ENCODE data around the gene BTD.

The BTD gene

DNA sequence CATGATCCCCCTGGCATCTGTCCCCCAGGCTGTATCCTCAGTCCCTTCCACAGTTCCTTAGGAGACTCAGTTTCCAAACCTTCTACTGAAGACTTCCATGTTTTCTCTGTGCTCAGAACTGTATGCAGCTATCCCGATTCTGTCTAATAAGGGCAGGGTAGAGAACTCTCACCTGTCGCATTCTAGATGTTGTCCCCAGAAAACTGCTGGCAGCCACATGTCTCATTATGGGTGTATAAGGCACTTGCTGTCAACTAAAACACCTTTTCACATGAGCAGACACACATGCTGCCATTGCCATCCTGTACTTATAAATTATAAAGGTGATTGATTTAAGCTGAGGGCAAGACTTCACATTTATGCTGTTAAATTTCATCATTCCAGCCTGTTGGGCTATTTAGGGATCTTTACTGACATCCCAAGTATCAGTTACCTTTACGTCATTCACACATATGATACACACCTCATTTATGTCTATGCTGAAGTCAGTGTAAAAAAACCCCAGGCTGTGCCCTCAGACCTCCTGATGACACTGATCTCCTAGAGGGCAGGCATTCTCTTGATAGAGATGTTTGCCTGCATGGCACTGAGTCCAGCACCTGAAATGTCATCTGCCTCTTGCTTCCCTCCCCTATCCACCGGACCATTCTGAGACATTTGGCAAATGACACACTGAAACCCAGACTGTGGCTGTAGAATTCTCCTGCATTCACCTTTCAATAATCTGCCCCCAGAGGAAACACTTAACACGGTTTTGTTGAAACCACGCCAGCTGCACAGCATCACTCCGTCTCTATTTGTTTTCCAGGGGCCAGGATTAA lies 35.8 kb downstream of the BTD start:
- no peak for DNase-seq (ENCODE audit: low spot score)

- no peak for DNase-seq (ENCODE audit: low spot score)
Observed at GRCh38 chr3:15638193-15638890, 36.8 kb downstream of the BTD start.

DNA sequence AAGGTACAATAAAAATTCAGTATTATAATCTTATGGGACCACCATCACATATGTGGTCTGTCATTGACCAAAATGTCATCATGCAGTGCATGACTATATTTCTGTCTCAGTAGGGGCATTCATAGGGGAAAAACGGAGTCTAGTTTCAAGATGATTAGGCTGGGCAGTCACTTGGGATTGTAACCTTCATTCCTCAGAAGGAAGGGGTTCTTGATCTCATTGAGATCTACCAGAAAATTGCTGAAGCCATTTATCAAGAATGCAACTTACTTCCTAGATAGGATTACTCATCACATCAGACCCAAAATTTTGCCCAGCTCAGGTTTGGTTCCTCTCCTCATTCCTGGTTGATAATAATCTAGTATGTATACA lies 37.3 kb downstream of the BTD start:
- no peak for DNase-seq (ENCODE audit: low spot score)

GRCh38 chr3:15645246-15645645 lies 43.7 kb downstream of the BTD start:
- no peak for DNase-seq (ENCODE audit: low spot score)

GRCh38 chr3:15645740-15646501 lies 44.4 kb downstream of the BTD start:
- no peak for DNase-seq (ENCODE audit: low spot score)

DNA sequence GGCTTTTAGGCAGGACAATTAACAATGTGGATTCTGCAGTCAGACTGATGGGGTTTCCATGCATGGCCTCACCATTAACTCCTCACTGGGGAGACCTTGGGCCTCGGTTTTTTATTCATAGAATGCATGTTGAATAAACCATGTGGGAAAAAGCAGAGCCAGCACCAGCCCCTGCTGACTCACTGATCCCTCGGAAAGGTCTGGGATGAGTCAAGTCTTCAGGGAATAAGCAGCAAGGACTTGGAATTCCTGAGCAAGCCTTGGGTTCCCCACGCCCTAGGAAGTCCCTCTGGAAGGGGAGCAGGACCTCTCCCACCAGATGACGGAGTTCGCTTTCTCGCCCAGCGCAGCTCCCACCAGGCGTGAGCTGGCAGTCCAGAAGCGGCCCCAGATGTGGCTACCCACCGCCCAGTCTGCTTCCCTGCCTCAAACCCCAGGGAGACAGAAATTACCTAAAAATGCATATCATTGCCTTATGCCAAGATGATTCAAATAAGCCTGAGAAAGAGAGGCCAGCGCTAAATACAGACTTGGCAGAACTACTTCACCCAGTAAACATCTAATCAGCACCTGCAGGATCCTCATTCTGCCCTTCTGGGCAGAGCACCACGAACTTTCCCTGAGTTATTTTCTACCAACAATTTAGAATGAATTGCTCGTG lies 45.4 kb downstream of the BTD start:
- no peak for DNase-seq (ENCODE audit: low spot score)

- DNase-seq (ENCODE audit: low spot score) = peak; percentile 72
Observed at GRCh38 chr3:15647611-15648167, 46.1 kb downstream of the BTD start.

DNA sequence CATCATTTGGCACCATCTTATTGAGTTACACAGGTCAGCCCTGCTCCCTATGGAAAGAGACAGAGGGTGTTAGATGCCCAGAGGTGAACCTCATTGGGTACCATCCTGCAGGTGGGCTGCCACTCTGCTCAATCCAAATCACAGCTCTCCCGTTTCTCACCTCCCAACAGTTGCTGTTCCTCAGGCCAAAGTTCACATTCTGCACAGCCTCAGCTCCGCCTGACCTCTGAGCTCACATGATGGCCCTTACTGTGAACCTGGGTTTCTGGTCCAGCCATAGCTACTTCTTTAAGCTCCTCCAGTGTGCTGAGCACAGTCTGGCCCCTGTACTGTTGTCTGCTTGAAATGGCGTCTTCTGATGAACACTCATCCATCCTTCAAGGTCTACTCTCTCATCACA lies 47.8 kb downstream of the BTD start:
- no peak for DNase-seq (ENCODE audit: low spot score)

- DNase-seq (ENCODE audit: low spot score) = no peak
Observed at GRCh38 chr3:15649858-15650257, 48.3 kb downstream of the BTD start.

GRCh38 chr3:15651396-15651795 lies 49.9 kb downstream of the BTD start:
- DNase-seq (ENCODE audit: low spot score) = no peak

DNA sequence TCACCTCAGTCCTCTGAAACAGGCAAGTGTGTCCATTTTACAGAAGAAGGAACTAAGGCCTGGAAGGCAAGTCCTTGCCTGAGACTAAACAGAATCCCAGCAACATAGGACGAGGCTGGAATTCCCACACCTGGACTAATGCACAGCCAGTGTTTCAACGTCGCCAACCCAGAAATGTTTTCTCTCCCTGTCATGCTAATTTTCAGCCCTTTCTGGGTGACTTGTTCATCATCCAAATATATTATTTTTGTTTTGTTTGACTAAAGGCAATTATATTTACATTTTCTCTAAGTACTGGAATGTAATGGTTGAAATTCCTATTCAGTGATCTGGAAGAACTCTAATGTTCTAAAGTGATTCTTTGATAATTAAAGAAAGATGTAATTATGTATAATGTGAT lies 51.8 kb downstream of the BTD start:
- DNase-seq (ENCODE audit: low spot score) = no peak

- DNase-seq (ENCODE audit: low spot score) = no peak
Observed at GRCh38 chr3:15654127-15654526, 52.6 kb downstream of the BTD start.

GRCh38 chr3:15654891-15655290 lies 53.3 kb downstream of the BTD start:
- DNase-seq (ENCODE audit: low spot score) = no peak

- no peak for DNase-seq (ENCODE audit: low spot score)
Observed at GRCh38 chr3:15656342-15656741, 54.8 kb downstream of the BTD start.

DNA sequence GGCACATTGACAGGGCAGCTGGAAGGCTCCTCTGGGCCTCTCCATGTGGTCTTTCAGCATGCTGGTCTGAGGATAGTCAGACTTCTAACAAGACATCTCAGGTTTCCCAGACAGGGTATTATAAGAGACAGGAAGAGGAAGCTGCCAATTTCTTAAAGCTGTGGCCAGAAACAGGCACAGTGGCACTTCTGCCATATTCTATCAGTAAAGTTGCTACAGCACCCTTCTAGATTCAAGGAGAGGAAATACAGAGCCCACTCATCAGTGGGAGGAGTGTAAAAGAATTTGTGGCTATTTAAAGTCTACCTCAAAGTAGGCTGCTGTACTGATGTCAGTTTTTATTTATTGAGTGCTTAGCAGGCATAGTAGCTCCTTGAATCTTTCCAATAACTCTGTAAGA lies 55.5 kb downstream of the BTD start:
- no peak for DNase-seq (ENCODE audit: low spot score)

GRCh38 chr3:15659254-15659975 lies 57.9 kb downstream of the BTD start:
- no peak for DNase-seq (ENCODE audit: low spot score)

DNA sequence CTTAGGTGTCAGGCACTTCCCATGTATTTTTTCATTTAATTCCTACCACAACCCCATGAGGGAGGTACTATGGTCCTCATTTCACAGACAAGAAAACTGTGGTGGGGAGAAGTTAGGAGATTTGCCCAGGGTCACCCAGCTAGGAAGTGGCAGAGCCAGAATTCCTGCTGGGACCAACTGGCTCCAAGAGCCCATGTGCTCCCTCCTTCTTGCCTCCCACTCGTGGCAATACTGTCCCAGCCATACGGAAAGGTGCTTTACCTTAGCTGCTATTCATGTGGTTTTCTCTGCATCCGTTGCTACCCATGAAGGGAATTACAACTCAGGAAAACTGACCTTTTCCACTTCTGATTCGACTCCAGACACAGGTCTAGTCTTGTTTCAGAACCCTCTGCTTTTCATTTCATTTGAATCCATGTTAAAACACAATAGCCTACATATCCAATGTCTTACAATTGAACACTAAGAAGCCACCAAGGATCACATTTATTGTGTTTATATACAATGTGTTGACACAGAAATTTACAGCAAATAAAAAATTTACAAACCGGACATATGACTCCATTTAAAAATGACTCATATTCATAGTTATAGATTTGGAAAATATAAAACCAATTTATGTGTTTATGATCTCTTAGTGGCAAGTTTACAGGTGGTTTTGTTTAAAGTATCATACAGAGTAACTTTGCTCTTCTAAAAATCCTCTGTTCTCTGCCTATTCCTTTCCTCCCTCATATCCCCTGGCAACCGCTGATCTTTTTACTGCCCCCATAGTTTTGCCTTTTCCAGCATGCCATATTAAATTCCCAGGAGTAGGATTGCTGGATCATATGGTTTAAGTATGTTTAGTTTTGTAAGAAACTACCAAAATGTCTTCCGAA lies 58.8 kb downstream of the BTD start:
- no peak for DNase-seq (ENCODE audit: low spot score)

DNA sequence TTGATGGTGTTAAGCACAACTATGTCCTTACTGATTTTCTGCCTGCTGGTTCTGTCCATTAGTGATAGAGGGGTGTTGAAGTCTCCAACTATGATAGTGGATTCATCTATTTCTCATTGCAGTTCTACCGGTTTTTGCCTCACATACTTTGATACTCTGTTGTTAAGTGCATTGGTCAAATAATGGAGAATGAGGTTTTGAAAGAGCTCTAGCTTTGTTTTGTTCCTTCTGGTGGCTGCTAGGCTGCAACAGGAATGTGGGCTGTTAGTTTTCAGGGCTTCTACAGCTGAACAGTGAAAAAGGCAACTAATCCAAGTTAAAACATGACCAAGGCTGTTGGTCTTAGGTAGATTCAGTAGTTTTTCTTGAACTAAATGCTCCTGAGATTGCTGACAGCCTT lies 62.6 kb downstream of the BTD start:
- no peak for DNase-seq (ENCODE audit: low spot score)

- no peak for DNase-seq (ENCODE audit: low spot score)
Observed at GRCh38 chr3:15665510-15666150, 64.1 kb downstream of the BTD start.

GRCh38 chr3:15666277-15666676 lies 64.7 kb downstream of the BTD start:
- DNase-seq (ENCODE audit: low spot score) = no peak
